Uterus (tissue), 4 donors: ENCODE measurements around the gene CLEC11A. TPM values are rescaled to one million over a fixed set of nuclear protein-coding genes. Genes with fewer than 3 reads are reported as not detected.

Source experiments
- DNase-seq, 2 donors: peaks; one replicate each; pipeline ENCODE4 v3.0.0-alpha.2; 2019 to 2020
- H3K27ac ChIP-seq, 2 donors: fragments of 200-600 bp; sonication (generic); 1 replicate in 1 of 2; 2 replicates in 1 of 2; pipeline ENCODE4 v1.5.1; 2016 to 2018
- H3K27me3 ChIP-seq, 2 donors: fragments of 200-600 bp; sonication (generic); one replicate each; pipeline ENCODE4 v1.5.1; 2018 to 2019; ENCODE audit warnings: control low read depth in 1 of 2
- H3K36me3 ChIP-seq, 2 donors: fragments of 200-600 bp; sonication (generic); one replicate each; pipeline ENCODE4 v1.5.1; 2019; ENCODE audit warnings: control low read depth in 1 of 2
- H3K4me1 ChIP-seq, 2 donors: fragments of 200-600 bp; sonication (generic); one replicate each; pipeline ENCODE4 v1.5.1; 2018 to 2019; ENCODE audit warnings: control low read depth in 1 of 2
- H3K4me3 ChIP-seq, 2 donors: fragments of 200-600 bp; sonication (generic); 1 replicate in 1 of 2; 2 replicates in 1 of 2; pipeline ENCODE4 v1.5.1; 2018 to 2019; ENCODE audit warnings: mild to moderate bottlenecking in 1 of 2
- H3K9me3 ChIP-seq, 2 donors: fragments of 200-600 bp; sonication (generic); one replicate each; pipeline ENCODE4 v1.5.1; 2019; ENCODE audit warnings: control low read depth in 1 of 2
- CTCF ChIP-seq, 4 experiments: fragments of 200-600 bp in 2 of 4; fragments of 450-650 bp in 2 of 4; sonication (generic) in 2 of 4; IDR thresholded peaks; one replicate each; pipeline ENCODE4 v1.5.1; 2016 to 2019; ENCODE audit warnings: antibody characterized with exemption in 4 of 4, mild to moderate bottlenecking in 2 of 4, moderate library complexity in 1 of 4
- POLR2A ChIP-seq, 2 donors: fragments of 450-650 bp; IDR thresholded peaks; one replicate each; pipeline ENCODE4 v1.6.1; 2016; ENCODE audit warnings: antibody characterized with exemption in 2 of 2, mild to moderate bottlenecking in 1 of 2, moderate library complexity in 1 of 2
- intact Hi-C: fragments of 100-400 bp; cut with DNase I; formaldehyde crosslinking; loops from one replicate; pipeline ENCODE4 v1.15.1; 2023; ENCODE audit warnings: low total_unique reads
- total RNA-seq, 4 donors: library from RNA; depleted of rRNA in 3 of 4; stranded (reverse); fragments of >200 nt in 3 of 4; gene quantifications; one replicate each; pipeline versions ENCODE4 v1.1.0 to v1.2.4, GENCODE V29; 2014 to 2023
- donor health status: DM: yes; HTN: yes; CAD: no.

CLEC11A gene
- total RNA-seq, 4 donors from 2014 or later = 1.5 to 105 (median 10.9) TPM

- Histone ChIP-seq H3K27ac (peak overlapping the region; percentile 77), H3K27me3 (no peaks in the 10 kb centered on the region), H3K36me3 (no peaks in the 10 kb centered on the region), H3K4me1 (peaks cover 0 to 22% of the 10 kb centered on the region in 2 donors), H3K4me3 (peak overlapping the region; percentile 43 to 66), H3K9me3 (no peaks in the 10 kb centered on the region)
- no peak for TF ChIP-seq POLR2A (IDR thresholded peaks at IDR 0.05)
- TF ChIP-seq CTCF (IDR thresholded peaks at IDR 0.05) = no peak
- intact Hi-C loops = no loop called here
- DNase-seq = no peak
Measured at GRCh38 chr19:50723735-50724521, 764 bp downstream of the CLEC11A start.

GRCh38 chr19:50724522-50725217, 1.5 kb downstream of the CLEC11A start:
- Histone ChIP-seq H3K27me3 (no peaks in the 10 kb centered on the region), H3K36me3 (no peaks in the 10 kb centered on the region), H3K27ac (peak overlapping the region; percentile 77 to 85), H3K4me3 (peak overlapping the region; percentile 66 to 78), H3K9me3 (no peaks in the 10 kb centered on the region), H3K4me1 (peaks cover 0 to 19% of the 10 kb centered on the region in 2 donors)
- peak; percentile 100 for DNase-seq
- intact Hi-C loops = no loop called here
- peak; percentile 67 to 91 (median 77) for TF ChIP-seq CTCF (IDR thresholded peaks at IDR 0.05)
- TF ChIP-seq POLR2A (IDR thresholded peaks at IDR 0.05) = peak; percentile 70 to 88

GRCh38 chr19:50725218-50725910, 2.2 kb downstream of the CLEC11A start:
- DNase-seq = no peak
- no peaks in the 10 kb centered on the region for H3K9me3 ChIP-seq
- no peak for TF ChIP-seq POLR2A (IDR thresholded peaks at IDR 0.05)
- no peak for TF ChIP-seq CTCF (IDR thresholded peaks at IDR 0.05)
- peaks cover 0 to 19% of the 10 kb centered on the region in 2 donors for H3K4me1 ChIP-seq
- peak overlapping the region; percentile 74 to 85 for H3K27ac ChIP-seq
- intact Hi-C loops = no loop called here
- no peaks in the 10 kb centered on the region for H3K27me3 ChIP-seq
- H3K4me3 ChIP-seq = peak overlapping the region; percentile 66 to 78
- no peaks in the 10 kb centered on the region for H3K36me3 ChIP-seq

- H3K4me3 ChIP-seq = peak overlapping the region; percentile 66 to 78
- intact Hi-C loops = no loop called here
- peak overlapping the region in 1 of 2 donors; percentile 85 for H3K27ac ChIP-seq
- TF ChIP-seq CTCF (IDR thresholded peaks at IDR 0.05) (no peak), POLR2A (IDR thresholded peaks at IDR 0.05) (no peak)
- peaks cover 0 to 19% of the 10 kb centered on the region in 2 donors for H3K4me1 ChIP-seq
- no peaks in the 10 kb centered on the region for H3K27me3 ChIP-seq
- H3K9me3 ChIP-seq = no peaks in the 10 kb centered on the region
- no peaks in the 10 kb centered on the region for H3K36me3 ChIP-seq
- DNase-seq = no peak
Measured at GRCh38 chr19:50725911-50726230, 2.7 kb downstream of the CLEC11A start.
